SK-N-SH (cell line): ENCODE data around the gene SPO11. TPM values are rescaled to one million over a fixed set of nuclear protein-coding genes. Genes with fewer than 3 reads are reported as not detected.

ENCODE experiments used
- CTCF ChIA-PET: fragments of 300-600, 350-600 bp; formaldehyde crosslinking; extraction: SDS; loops from one replicate; lab custom pipeline; 2021; lab: Yijun Ruan, JAX
- POLR2A ChIA-PET: fragments of 350-600 bp; sonication (Branson Sonifier 250); formaldehyde crosslinking; extraction: SDS; loops from one replicate; lab custom pipeline; 2020; ENCODE audit warnings: antibody characterized with exemption, inconsistent platforms; lab: Yijun Ruan, JAX
- DNase-seq: peaks from one replicate; pipeline ENCODE4 v3.0.0; 2012
- H2AFZ ChIP-seq: fragments of 200-600 bp; sonication (generic); 2 replicates; pipeline ENCODE4 v1.8.1; 2016; ENCODE audit warnings: antibody characterized with exemption, mild to moderate bottlenecking, low read depth
- H3F3A ChIP-seq: fragments of 200-600 bp; sonication (generic); replicated peaks from 2 replicates; pipeline ENCODE3; 2016; ENCODE audit warnings: antibody characterized with exemption, mild to moderate bottlenecking; ENCODE audit not compliant: insufficient read depth
- H3K27ac ChIP-seq, 2 experiments: fragments of 200-500 bp in 1 of 2; fragments of 200-600 bp in 1 of 2; sonication (Bioruptor generic) in 1 of 2; sonication (generic), shearing (Covaris generic) in 1 of 2; 2 replicates each; pipeline versions ENCODE4 v1.5.1 to v1.6.1; 2014 to 2016; ENCODE audit warnings: low read depth in 2 of 2, inconsistent platforms in 1 of 2, low read length in 1 of 2, mild to moderate bottlenecking in 1 of 2, mixed read lengths in 1 of 2
- H3K27me3 ChIP-seq: fragments of 200-600 bp; sonication (generic), shearing (Covaris generic); 2 replicates; pipeline ENCODE4 v1.6.1; 2016; ENCODE audit warnings: mixed run types; ENCODE audit not compliant: insufficient read depth
- H3K36me3 ChIP-seq, 2 experiments: fragments of 200-500 bp in 1 of 2; fragments of 200-600 bp in 1 of 2; sonication (Bioruptor generic) in 1 of 2; sonication (generic) in 1 of 2; replicated peaks in 1 of 2; 2 replicates each; pipeline versions ENCODE3 to v1.5.1; 2014 to 2016; ENCODE audit warnings: low read length in 1 of 2, mild to moderate bottlenecking in 1 of 2; ENCODE audit not compliant: insufficient read depth in 2 of 2, control insufficient read depth in 1 of 2
- H3K4me1 ChIP-seq, 2 experiments: fragments of 200-500 bp in 1 of 2; fragments of 200-600 bp in 1 of 2; sonication (Bioruptor generic) in 1 of 2; sonication (generic), shearing (Covaris generic) in 1 of 2; 2 replicates each; pipeline versions ENCODE4 v1.5.1 to v1.6.1; 2014 to 2016; ENCODE audit warnings: low read depth in 1 of 2, low read length in 1 of 2, mixed run types in 1 of 2; ENCODE audit not compliant: insufficient read depth in 2 of 2, control insufficient read depth in 1 of 2
- H3K4me2 ChIP-seq: fragments of 200-600 bp; sonication (generic), shearing (Covaris generic); 2 replicates; pipeline ENCODE4 v1.6.1; 2017; ENCODE audit warnings: mixed run types
- H3K4me3 ChIP-seq, 2 experiments: fragments of 200-500 bp in 1 of 2; fragments of 200-600 bp in 1 of 2; sonication (Bioruptor generic) in 1 of 2; sonication (generic), shearing (Covaris generic) in 1 of 2; 2 replicates each; pipeline versions ENCODE4 v1.5.1 to v1.8.1; 2014 to 2016; ENCODE audit warnings: low read depth in 2 of 2, inconsistent platforms in 1 of 2, low read length in 1 of 2, mild to moderate bottlenecking in 1 of 2, mixed read lengths in 1 of 2, moderate library complexity in 1 of 2
- H3K79me2 ChIP-seq: fragments of 200-600 bp; sonication (generic); 2 replicates; pipeline ENCODE4 v1.8.1; 2017; ENCODE audit warnings: mild to moderate bottlenecking; ENCODE audit not compliant: insufficient read depth
- H3K9ac ChIP-seq: fragments of 200-600 bp; sonication (generic); 2 replicates; pipeline ENCODE4 v1.6.1; 2017; ENCODE audit warnings: mixed run types
- H3K9me2 ChIP-seq: fragments of 200-600 bp; sonication (generic); 2 replicates; pipeline ENCODE4 v1.6.1; 2017; ENCODE audit warnings: mixed run types
- H3K9me3 ChIP-seq: fragments of 200-600 bp; sonication (generic); 2 replicates; pipeline ENCODE4 v1.6.1; 2017; ENCODE audit warnings: mixed run types, mild to moderate bottlenecking, moderate library complexity
- H4K20me1 ChIP-seq: fragments of 200-600 bp; sonication (generic); 2 replicates; pipeline ENCODE4 v1.6.1; 2017; ENCODE audit warnings: mild to moderate bottlenecking, mixed run types; ENCODE audit not compliant: insufficient read depth
- CHD2 ChIP-seq: fragments of 150-350 bp; IDR thresholded peaks from 2 replicates; pipeline ENCODE4 v1.6.1; 2018; ENCODE audit warnings: low read length; ENCODE audit not compliant: partially characterized antibody
- ELF1 ChIP-seq: IDR thresholded peaks from 2 replicates; pipeline ENCODE4 v1.4.0; 2012
- GABPA ChIP-seq: IDR thresholded peaks from 2 replicates; pipeline ENCODE4 v1.4.0; 2012; ENCODE audit warnings: low read depth, mild to moderate bottlenecking
- GATA2 ChIP-seq: sonication (generic); formaldehyde crosslinking; IDR thresholded peaks from 2 replicates; pipeline ENCODE4 v1.5.0; 2020; ENCODE audit warnings: mild to moderate bottlenecking, missing genetic modification reagents
- JUND ChIP-seq: IDR thresholded peaks from 2 replicates; pipeline ENCODE4 v1.4.0; 2012
- MEF2A ChIP-seq: IDR thresholded peaks from 2 replicates; pipeline ENCODE4 v1.4.0; 2012; ENCODE audit warnings: low read depth, borderline replicate concordance
- NFIC ChIP-seq: IDR thresholded peaks from 2 replicates; pipeline ENCODE4 v1.4.0; 2012; ENCODE audit warnings: borderline replicate concordance
- NRF1 ChIP-seq: IDR thresholded peaks from 2 replicates; pipeline ENCODE4 v1.6.1; 2012; ENCODE audit warnings: low read depth, mild to moderate bottlenecking, low read length
- POLR2AphosphoS5 ChIP-seq: IDR thresholded peaks from 2 replicates; pipeline ENCODE4 v1.6.1; 2012; ENCODE audit warnings: low read depth, low read length
- RAD21 ChIP-seq: IDR thresholded peaks from 2 replicates; pipeline ENCODE4 v1.6.1; 2012; ENCODE audit warnings: mild to moderate bottlenecking, low read length
- RCOR1 ChIP-seq: fragments of 150-350 bp; IDR thresholded peaks from 2 replicates; pipeline ENCODE4 v1.6.1; 2017; ENCODE audit warnings: antibody characterized with exemption, low read length
- RFX5 ChIP-seq: IDR thresholded peaks from 2 replicates; pipeline ENCODE4 v1.6.1; 2012; ENCODE audit warnings: mild to moderate bottlenecking, improper control_type of control experiment, low read length
- RXRA ChIP-seq: IDR thresholded peaks from 2 replicates; pipeline ENCODE4 v1.4.0; 2012; ENCODE audit warnings: low read depth, mild to moderate bottlenecking, borderline replicate concordance
- SIN3A ChIP-seq: IDR thresholded peaks from 2 replicates; pipeline ENCODE4 v1.6.1; 2012; ENCODE audit warnings: low read depth, mild to moderate bottlenecking, low read length, moderate library complexity, borderline replicate concordance
- SMC3 ChIP-seq: IDR thresholded peaks from 2 replicates; pipeline ENCODE4 v1.6.1; 2012; ENCODE audit warnings: low read depth, low read length, improper control_type of control experiment
- TEAD4 ChIP-seq: IDR thresholded peaks from 2 replicates; pipeline ENCODE4 v1.4.0; 2012; ENCODE audit warnings: mild to moderate bottlenecking, borderline replicate concordance; ENCODE audit not compliant: insufficient read depth
- WGBS: methylation state at CpG from one replicate; pipeline ENCODE4 v1.1.6; 2017; ENCODE audit warnings: low lambda C conversion rate; 5-methylcytosine and 5-hydroxymethylcytosine counted together
- polyA plus RNA-seq, 3 experiments: library from polyadenylated mRNA; depleted of rRNA; stranded (reverse); fragments of >200 nt; gene quantifications; 2 replicates each; pipeline ENCODE4 v1.2.3, GENCODE V29; 2012
- TF ChIP-seq, protein P1 (sequence below): fragments of 150-350 bp; IDR thresholded peaks from 2 replicates; pipeline ENCODE4 v1.6.1; 2017; ENCODE audit warnings: antibody characterized with exemption, low read length, low read depth, borderline replicate concordance
- TF ChIP-seq, protein P2 (sequence below): IDR thresholded peaks from 2 replicates; pipeline ENCODE4 v1.6.1; 2012; ENCODE audit warnings: mild to moderate bottlenecking, low read depth, low read length, moderate library complexity
- TF ChIP-seq, protein P3 (sequence below): fragments of 200-600 bp; sonication (generic); IDR thresholded peaks from 2 replicates; pipeline ENCODE4 v1.6.1; 2017; ENCODE audit warnings: antibody characterized with exemption, mild to moderate bottlenecking, moderate library complexity
- TF ChIP-seq, protein P4 (sequence below): IDR thresholded peaks from 2 replicates; pipeline ENCODE4; 2012

The SPO11 gene
- polyA plus RNA-seq, 1 of the 3 experiments (the other 2 are of a cell fraction) = not detected

DNA sequence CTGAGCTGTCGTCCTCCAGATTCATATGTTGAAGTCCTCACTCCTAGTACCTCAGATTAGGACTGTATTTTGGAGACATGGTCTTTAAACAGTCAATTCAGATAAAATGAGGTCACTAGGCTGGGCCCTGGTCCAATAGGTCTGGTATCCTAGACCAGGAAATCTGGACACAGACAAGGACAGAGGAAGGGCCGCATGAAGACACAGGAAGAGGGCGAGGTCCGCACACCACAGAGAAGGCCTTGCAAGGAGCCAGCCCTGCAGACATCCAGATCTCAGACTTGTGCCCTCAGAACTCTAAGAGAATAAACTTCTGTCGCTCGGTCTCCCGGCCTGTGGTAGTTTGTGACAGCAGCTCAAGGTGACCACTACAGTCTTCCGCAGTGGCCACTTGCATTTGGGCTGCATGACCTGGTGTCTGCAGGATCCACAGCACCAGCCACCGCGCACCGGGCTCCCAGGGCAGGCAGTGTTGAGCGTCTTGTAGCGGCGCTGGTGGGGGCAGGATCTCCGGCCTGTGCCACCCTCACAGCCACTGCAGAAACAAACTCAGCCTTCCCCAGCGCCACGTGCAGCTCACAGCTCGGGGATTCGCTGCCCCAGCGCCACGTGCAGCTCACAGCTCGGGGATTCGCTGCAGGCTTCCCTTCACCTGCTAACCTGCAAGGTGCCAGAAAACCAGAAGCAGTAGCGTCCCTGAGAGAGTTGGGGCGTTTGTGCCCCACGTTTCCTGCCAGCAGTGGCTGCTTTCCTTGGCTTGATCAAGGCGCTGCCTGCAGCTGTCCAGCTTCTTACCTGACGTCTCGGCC lies 55.6 kb downstream of the SPO11 start:
- TF ChIP-seq, protein P1, sequence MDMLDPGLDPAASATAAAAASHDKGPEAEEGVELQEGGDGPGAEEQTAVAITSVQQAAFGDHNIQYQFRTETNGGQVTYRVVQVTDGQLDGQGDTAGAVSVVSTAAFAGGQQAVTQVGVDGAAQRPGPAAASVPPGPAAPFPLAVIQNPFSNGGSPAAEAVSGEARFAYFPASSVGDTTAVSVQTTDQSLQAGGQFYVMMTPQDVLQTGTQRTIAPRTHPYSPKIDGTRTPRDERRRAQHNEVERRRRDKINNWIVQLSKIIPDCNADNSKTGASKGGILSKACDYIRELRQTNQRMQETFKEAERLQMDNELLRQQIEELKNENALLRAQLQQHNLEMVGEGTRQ = no peak
- no peak for TF ChIP-seq GATA2 (CRISPR knock-in tag)
- TF ChIP-seq RFX5 = no peak
- TF ChIP-seq ELF1 = no peak
- TF ChIP-seq, protein P2, sequence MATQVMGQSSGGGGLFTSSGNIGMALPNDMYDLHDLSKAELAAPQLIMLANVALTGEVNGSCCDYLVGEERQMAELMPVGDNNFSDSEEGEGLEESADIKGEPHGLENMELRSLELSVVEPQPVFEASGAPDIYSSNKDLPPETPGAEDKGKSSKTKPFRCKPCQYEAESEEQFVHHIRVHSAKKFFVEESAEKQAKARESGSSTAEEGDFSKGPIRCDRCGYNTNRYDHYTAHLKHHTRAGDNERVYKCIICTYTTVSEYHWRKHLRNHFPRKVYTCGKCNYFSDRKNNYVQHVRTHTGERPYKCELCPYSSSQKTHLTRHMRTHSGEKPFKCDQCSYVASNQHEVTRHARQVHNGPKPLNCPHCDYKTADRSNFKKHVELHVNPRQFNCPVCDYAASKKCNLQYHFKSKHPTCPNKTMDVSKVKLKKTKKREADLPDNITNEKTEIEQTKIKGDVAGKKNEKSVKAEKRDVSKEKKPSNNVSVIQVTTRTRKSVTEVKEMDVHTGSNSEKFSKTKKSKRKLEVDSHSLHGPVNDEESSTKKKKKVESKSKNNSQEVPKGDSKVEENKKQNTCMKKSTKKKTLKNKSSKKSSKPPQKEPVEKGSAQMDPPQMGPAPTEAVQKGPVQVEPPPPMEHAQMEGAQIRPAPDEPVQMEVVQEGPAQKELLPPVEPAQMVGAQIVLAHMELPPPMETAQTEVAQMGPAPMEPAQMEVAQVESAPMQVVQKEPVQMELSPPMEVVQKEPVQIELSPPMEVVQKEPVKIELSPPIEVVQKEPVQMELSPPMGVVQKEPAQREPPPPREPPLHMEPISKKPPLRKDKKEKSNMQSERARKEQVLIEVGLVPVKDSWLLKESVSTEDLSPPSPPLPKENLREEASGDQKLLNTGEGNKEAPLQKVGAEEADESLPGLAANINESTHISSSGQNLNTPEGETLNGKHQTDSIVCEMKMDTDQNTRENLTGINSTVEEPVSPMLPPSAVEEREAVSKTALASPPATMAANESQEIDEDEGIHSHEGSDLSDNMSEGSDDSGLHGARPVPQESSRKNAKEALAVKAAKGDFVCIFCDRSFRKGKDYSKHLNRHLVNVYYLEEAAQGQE = no peak
- no peak for TF ChIP-seq TEAD4
- TF ChIP-seq GABPA = no peak
- TF ChIP-seq CHD2 = no peak
- no peak for TF ChIP-seq SIN3A
- no peak for TF ChIP-seq MEF2A
- TF ChIP-seq, all 33 proteins: peak for 0
- H3K36me3 ChIP-seq = peaks cover 0 to 7% of the 10 kb centered on the region in 2 experiments
- H3K9me2 ChIP-seq = no peaks in the 10 kb centered on the region
- H3F3A ChIP-seq = no peaks in the 10 kb centered on the region
- ChIA-PET CTCF (interaction anchor here (1.5 to 7.0 kb wide), 3 partner anchors 108 to 114 kb away, joined by 4 to 68 read pairs (median 5); no protein-coding TSS in a partner anchor), POLR2A (no interaction called here)
- H3K9me3 ChIP-seq = no peaks in the 10 kb centered on the region
- WGBS = 95% methylated on average over 13 of the region's 29 CpGs
- H2AFZ ChIP-seq = no peak overlapping the region
- no peaks in the 10 kb centered on the region for H3K4me1 ChIP-seq
- no peak for DNase-seq
- no peak overlapping the region for H3K4me2 ChIP-seq
- H3K27me3 ChIP-seq = no peaks in the 10 kb centered on the region
- H3K4me3 ChIP-seq = no peak overlapping the region
- no peak overlapping the region for H3K27ac ChIP-seq
- H3K9ac ChIP-seq = no peak overlapping the region
- H3K79me2 ChIP-seq = no peaks in the 10 kb centered on the region
- H4K20me1 ChIP-seq = no peaks in the 10 kb centered on the region

DNA sequence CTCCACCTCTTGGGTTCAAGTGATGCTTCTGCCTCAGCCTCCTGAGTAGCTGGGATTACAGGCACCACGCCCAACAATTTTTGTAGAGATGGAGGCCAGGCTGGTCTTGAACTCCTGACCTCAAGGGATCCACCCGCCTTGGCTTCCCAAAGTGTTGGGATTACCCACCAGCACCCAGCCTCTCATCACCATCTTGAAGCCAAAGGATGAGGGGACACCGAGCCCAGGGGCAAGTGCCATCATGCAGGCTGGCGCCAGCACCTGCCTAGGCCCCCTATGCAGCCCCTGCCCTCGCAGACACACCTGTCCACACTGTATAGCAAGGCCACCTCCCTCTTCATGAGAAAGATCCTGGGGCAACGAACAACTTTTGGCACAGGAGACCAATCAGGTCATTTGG lies 56.3 kb downstream of the SPO11 start:
- no peak overlapping the region for H3K4me2 ChIP-seq
- no peak for DNase-seq
- H3K4me1 ChIP-seq = peaks cover 0 to 3% of the 10 kb centered on the region in 2 experiments; a peak in 1 of 4 replicates
- H4K20me1 ChIP-seq = no peaks in the 10 kb centered on the region
- 92% methylated on average over 2 of the region's 6 CpGs for WGBS
- no peaks in the 10 kb centered on the region for H3F3A ChIP-seq
- no peak overlapping the region for H3K9ac ChIP-seq
- no peak overlapping the region for H2AFZ ChIP-seq
- H3K27ac ChIP-seq = no peak overlapping the region
- ChIA-PET CTCF (interaction anchor here (7.0 kb wide), 1 partner anchor 110 kb away, joined by 68 read pairs; no protein-coding TSS in a partner anchor), POLR2A (no interaction called here)
- H3K27me3 ChIP-seq = no peaks in the 10 kb centered on the region
- no peaks in the 10 kb centered on the region for H3K9me2 ChIP-seq
- H3K4me3 ChIP-seq = no peak overlapping the region
- no peaks in the 10 kb centered on the region for H3K79me2 ChIP-seq
- peaks cover 0 to 5% of the 10 kb centered on the region in 2 experiments for H3K36me3 ChIP-seq
- H3K9me3 ChIP-seq = no peaks in the 10 kb centered on the region
- TF ChIP-seq MEF2A = no peak
- no peak for TF ChIP-seq RXRA
- TF ChIP-seq, protein P3, sequence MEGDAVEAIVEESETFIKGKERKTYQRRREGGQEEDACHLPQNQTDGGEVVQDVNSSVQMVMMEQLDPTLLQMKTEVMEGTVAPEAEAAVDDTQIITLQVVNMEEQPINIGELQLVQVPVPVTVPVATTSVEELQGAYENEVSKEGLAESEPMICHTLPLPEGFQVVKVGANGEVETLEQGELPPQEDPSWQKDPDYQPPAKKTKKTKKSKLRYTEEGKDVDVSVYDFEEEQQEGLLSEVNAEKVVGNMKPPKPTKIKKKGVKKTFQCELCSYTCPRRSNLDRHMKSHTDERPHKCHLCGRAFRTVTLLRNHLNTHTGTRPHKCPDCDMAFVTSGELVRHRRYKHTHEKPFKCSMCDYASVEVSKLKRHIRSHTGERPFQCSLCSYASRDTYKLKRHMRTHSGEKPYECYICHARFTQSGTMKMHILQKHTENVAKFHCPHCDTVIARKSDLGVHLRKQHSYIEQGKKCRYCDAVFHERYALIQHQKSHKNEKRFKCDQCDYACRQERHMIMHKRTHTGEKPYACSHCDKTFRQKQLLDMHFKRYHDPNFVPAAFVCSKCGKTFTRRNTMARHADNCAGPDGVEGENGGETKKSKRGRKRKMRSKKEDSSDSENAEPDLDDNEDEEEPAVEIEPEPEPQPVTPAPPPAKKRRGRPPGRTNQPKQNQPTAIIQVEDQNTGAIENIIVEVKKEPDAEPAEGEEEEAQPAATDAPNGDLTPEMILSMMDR = no peak
- TF ChIP-seq JUND = no peak
- no peak for TF ChIP-seq GATA2 (CRISPR knock-in tag)
- no peak for TF ChIP-seq NRF1
- TF ChIP-seq RCOR1 = no peak
- TF ChIP-seq, protein P4, sequence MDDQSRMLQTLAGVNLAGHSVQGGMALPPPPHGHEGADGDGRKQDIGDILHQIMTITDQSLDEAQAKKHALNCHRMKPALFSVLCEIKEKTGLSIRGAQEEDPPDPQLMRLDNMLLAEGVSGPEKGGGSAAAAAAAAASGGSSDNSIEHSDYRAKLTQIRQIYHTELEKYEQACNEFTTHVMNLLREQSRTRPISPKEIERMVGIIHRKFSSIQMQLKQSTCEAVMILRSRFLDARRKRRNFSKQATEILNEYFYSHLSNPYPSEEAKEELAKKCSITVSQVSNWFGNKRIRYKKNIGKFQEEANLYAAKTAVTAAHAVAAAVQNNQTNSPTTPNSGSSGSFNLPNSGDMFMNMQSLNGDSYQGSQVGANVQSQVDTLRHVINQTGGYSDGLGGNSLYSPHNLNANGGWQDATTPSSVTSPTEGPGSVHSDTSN = no peak
- TF ChIP-seq NFIC = no peak
- TF ChIP-seq SMC3 = no peak
- TF ChIP-seq RAD21 = no peak
- no peak for TF ChIP-seq SIN3A
- no peak for TF ChIP-seq POLR2AphosphoS5
